ENCODE measurements around the gene ZYG11B.

- TF ChIP-seq POLR2A (IDR thresholded peaks at IDR 0.05), result no peak
- TF ChIP-seq CTCF (IDR thresholded peaks at IDR 0.05), result no peak
- no peak for TF ChIP-seq POLR2AphosphoS5 (IDR thresholded peaks at IDR 0.05)
Observed at GRCh38 chr1:52738148-52738547, 11.9 kb downstream of the ZYG11B start.
